ENCODE measurements around the gene RALGAPA2. TPM values are rescaled to one million over a fixed set of nuclear protein-coding genes. Genes with fewer than 3 reads are reported as not detected.

The RALGAPA2 gene
- total RNA-seq, 4 donors from 2014 or later = 13.3 to 29.8 (median 23.6) TPM

DNA sequence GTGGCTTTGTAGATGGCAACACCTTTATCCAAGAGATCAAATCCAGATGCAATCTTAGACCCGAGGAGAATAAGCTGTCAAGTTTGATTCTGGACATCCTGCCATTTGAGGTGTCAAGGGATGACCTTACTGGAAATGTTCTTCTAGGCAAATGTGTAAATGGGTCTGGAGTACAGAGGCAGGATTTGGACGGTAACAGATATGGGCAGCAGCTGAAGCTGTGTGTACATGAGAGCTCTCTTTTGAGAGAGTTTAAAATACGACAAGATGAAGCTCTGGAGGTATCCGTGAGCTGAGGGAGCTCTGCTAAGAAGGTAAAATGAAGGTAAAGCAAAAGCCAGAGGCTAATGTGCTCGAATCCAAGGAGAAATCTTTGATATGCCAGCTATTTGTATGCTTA lies 56.6 kb downstream of the RALGAPA2 start:
- TF ChIP-seq POLR2A (IDR thresholded peaks at IDR 0.05) = no peak
- TF ChIP-seq, protein P1, sequence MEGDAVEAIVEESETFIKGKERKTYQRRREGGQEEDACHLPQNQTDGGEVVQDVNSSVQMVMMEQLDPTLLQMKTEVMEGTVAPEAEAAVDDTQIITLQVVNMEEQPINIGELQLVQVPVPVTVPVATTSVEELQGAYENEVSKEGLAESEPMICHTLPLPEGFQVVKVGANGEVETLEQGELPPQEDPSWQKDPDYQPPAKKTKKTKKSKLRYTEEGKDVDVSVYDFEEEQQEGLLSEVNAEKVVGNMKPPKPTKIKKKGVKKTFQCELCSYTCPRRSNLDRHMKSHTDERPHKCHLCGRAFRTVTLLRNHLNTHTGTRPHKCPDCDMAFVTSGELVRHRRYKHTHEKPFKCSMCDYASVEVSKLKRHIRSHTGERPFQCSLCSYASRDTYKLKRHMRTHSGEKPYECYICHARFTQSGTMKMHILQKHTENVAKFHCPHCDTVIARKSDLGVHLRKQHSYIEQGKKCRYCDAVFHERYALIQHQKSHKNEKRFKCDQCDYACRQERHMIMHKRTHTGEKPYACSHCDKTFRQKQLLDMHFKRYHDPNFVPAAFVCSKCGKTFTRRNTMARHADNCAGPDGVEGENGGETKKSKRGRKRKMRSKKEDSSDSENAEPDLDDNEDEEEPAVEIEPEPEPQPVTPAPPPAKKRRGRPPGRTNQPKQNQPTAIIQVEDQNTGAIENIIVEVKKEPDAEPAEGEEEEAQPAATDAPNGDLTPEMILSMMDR (IDR thresholded peaks at IDR 0.05) = no peak
- no peaks in the 10 kb centered on the region for H3K9me3 ChIP-seq
- intact Hi-C loops (cut with DNase I) = no loop called here
- no peak overlapping the region for H3K4me3 ChIP-seq
- H3K27me3 ChIP-seq = no peaks in the 10 kb centered on the region
- WGBS, 2 donors = 77 to 93% methylated on average over 5 of the region's 5 CpGs
- H3K4me1 ChIP-seq = no peaks in the 10 kb centered on the region
- no peak for DNase-seq
- no peak overlapping the region for H3K27ac ChIP-seq
- peaks cover 0 to 19% (median 0%) of the 10 kb centered on the region in 3 donors for H3K36me3 ChIP-seq

DNA sequence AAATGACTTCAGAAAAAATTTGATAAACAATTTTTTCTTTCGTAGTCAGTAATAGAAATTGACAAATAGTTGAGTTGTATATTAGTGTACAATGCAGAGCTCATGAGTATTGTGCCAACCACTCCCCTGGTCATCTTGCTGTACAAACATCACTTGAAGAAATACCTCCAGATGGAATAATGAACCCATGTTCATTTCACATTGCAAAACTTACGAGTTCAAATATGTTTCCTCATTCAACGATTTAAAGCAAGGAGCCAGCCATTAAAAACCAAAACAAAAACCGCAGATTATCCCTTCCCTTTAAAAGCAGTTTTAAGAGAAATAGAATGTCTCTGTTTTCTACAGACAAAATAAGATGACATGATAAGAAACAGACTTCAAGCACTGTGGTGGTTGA lies 62.5 kb downstream of the RALGAPA2 start:
- no peak overlapping the region for H3K4me3 ChIP-seq
- H3K9me3 ChIP-seq = no peaks in the 10 kb centered on the region
- no peaks in the 10 kb centered on the region for H3K4me1 ChIP-seq
- WGBS, 2 donors = 89 to 98% methylated on average over 4 of the region's 4 CpGs
- H3K27me3 ChIP-seq = no peaks in the 10 kb centered on the region
- DNase-seq = no peak
- no peak for TF ChIP-seq POLR2A (IDR thresholded peaks at IDR 0.05)
- TF ChIP-seq, protein P1 (IDR thresholded peaks at IDR 0.05) = no peak
- H3K36me3 ChIP-seq = peaks cover 0 to 17% (median 0%) of the 10 kb centered on the region in 3 donors
- intact Hi-C loops (cut with DNase I) = no loop called here
- H3K27ac ChIP-seq = no peak overlapping the region

DNA sequence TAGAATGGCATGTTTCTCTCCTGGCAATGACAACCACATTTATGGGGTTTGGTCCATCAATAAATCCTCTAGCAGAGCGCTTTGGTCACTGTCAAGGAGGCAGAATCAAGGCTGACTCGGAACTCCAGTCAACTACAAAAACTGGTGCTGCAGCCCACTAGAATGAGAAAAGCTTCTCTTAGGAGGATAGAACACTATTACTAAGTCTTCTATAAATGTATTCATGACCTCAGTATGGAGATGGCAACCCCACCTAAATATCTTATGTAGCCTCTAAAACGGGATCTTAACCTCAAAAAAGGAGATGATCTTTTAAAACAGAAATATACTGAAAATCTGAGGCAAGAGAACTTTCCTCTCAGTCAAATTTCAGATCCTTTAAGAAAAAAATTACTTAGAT lies 68.5 kb downstream of the RALGAPA2 start:
- intact Hi-C loops (cut with DNase I) = no loop called here
- DNase-seq = no peak
- WGBS, 2 donors = 88 to 94% methylated on average over 3 of the region's 3 CpGs
- Histone ChIP-seq H3K4me1 (no peaks in the 10 kb centered on the region), H3K4me3 (no peak overlapping the region), H3K36me3 (peaks cover 4 to 30% (median 5%) of the 10 kb centered on the region in 3 donors), H3K27ac (no peak overlapping the region), H3K9me3 (no peaks in the 10 kb centered on the region), H3K27me3 (no peaks in the 10 kb centered on the region)
- TF ChIP-seq POLR2A (IDR thresholded peaks at IDR 0.05) = no peak
- TF ChIP-seq, protein P1 (IDR thresholded peaks at IDR 0.05) = no peak

DNA sequence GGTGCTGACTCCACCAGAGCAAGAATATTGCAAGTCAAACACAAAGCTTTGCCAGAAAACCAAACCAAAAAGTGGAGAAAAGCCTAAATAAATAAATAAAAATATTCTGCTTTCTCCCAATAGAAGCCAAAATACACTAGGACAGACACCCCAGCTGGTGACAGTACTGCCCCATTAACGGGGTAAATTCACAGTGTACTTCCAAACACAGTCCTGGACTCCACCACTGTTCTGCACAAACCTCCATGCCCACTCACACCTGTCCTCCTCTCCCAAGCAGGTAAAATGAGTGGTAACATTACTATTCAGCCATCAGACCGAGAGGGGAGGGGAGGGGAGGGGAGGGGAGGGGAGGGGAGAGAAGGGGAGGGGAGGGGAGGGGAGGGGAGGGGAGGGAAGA lies 70.7 kb downstream of the RALGAPA2 start:
- Histone ChIP-seq H3K4me3 (no peak overlapping the region), H3K27me3 (no peaks in the 10 kb centered on the region), H3K27ac (no peak overlapping the region), H3K36me3 (peaks cover 4 to 45% (median 5%) of the 10 kb centered on the region in 3 donors), H3K9me3 (no peaks in the 10 kb centered on the region), H3K4me1 (no peaks in the 10 kb centered on the region)
- intact Hi-C loops (cut with DNase I) = no loop called here
- DNase-seq = no peak
- no peak for TF ChIP-seq POLR2A (IDR thresholded peaks at IDR 0.05)
- TF ChIP-seq, protein P1 (IDR thresholded peaks at IDR 0.05) = no peak
- 85 to 86% methylated on average over 2 of the region's 2 CpGs for WGBS, 2 donors

DNA sequence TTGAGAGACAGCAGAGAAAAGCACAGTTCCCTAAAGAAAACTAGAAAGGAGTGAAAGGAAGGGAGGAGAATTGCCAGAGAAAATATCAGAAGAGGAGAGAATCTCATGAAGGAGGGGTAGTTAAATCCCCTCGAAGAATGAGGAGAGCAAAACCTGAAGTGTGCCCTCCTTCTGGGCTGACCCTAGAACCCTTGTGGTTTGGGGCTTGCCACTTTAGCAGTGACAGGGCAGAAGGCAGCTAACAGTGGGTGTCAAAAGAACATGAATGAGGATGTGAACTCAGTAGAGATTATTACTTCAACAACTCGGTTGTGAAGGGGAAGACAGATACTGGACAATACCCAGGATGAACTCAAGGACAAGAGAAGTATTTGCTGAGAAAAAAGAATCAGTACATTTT lies 73.6 kb downstream of the RALGAPA2 start:
- WGBS, 2 donors = 66 to 74% methylated on average over 2 of the region's 2 CpGs
- Histone ChIP-seq H3K36me3 (peaks cover 4 to 75% (median 11%) of the 10 kb centered on the region in 3 donors), H3K9me3 (no peaks in the 10 kb centered on the region), H3K4me3 (no peak overlapping the region), H3K27me3 (no peaks in the 10 kb centered on the region), H3K27ac (no peak overlapping the region), H3K4me1 (no peaks in the 10 kb centered on the region)
- TF ChIP-seq, protein P1 (IDR thresholded peaks at IDR 0.05) = no peak
- TF ChIP-seq POLR2A (IDR thresholded peaks at IDR 0.05) = no peak
- intact Hi-C loops (cut with DNase I) = no loop called here
- no peak for DNase-seq
